OCI-LY7 (cell line): ENCODE results near the gene HTRA2. TPM values are rescaled to one million over a fixed set of nuclear protein-coding genes. Genes with fewer than 3 reads are reported as not detected.
A peak's percentile ranks its signal among the peaks of the same experiment; 100 is the strongest.

Experiments
- BruUV-seq: library from RNA; stranded (reverse); fragments of 400-500 nt; replicated peaks from 2 replicates; lab custom pipeline; 2021; lab: Mats Ljungman, UMichigan
- CTCF ChIA-PET: fragments of 300-600 bp; sonication (Branson Sonifier 250); formaldehyde crosslinking; loops from one replicate; lab custom pipeline; 2022; ENCODE audit warnings: antibody characterized with exemption; ENCODE audit not compliant: unreplicated experiment; lab: Charles Lee
- POLR2A ChIA-PET: fragments of 300-600 bp; sonication (Branson Sonifier 250); formaldehyde crosslinking; loops from one replicate; lab custom pipeline; 2022; ENCODE audit warnings: antibody characterized with exemption; lab: Charles Lee
- DNase-seq: peaks from one replicate; pipeline ENCODE4 v3.0.0-alpha.2; 2015; ENCODE audit warnings: low spot score
- H2AFZ ChIP-seq: fragments of 200-600 bp; sonication (generic), shearing (Covaris generic); 2 replicates; pipeline ENCODE4 v1.6.1; 2014; ENCODE audit warnings: mild to moderate bottlenecking, antibody characterized with exemption, low read length, moderate library complexity
- H3K27ac ChIP-seq: fragments of 200-600 bp; sonication (generic); 2 replicates; pipeline ENCODE4 v1.5.1; 2014; ENCODE audit warnings: mixed run types, low read depth, mild to moderate bottlenecking, moderate library complexity, low read length, inconsistent platforms; ENCODE audit not compliant: poor library complexity, severe bottlenecking
- H3K36me3 ChIP-seq: fragments of 200-600 bp; sonication (generic); 2 replicates; pipeline ENCODE4 v1.6.1; 2014; ENCODE audit warnings: mild to moderate bottlenecking, antibody characterized with exemption, low read length, moderate library complexity, mixed read lengths; ENCODE audit not compliant: insufficient read depth
- H3K4me1 ChIP-seq: fragments of 200-600 bp; sonication (generic); 2 replicates; pipeline ENCODE4 v1.5.1; 2014; ENCODE audit warnings: mild to moderate bottlenecking, low read length; ENCODE audit not compliant: insufficient read depth, poor library complexity, severe bottlenecking
- H3K4me2 ChIP-seq: fragments of 200-600 bp; sonication (generic); 2 replicates; pipeline ENCODE4 v1.6.1; 2014; ENCODE audit warnings: mild to moderate bottlenecking, low read length
- H3K4me3 ChIP-seq: fragments of 200-600 bp; sonication (generic); 2 replicates; pipeline ENCODE4 v1.5.1; 2014; ENCODE audit warnings: mild to moderate bottlenecking, low read depth, low read length; ENCODE audit not compliant: poor library complexity, severe bottlenecking
- H3K79me2 ChIP-seq: fragments of 200-600 bp; sonication (generic); 2 replicates; pipeline ENCODE4 v1.6.1; 2016; ENCODE audit warnings: low read depth, mild to moderate bottlenecking, low read length, moderate library complexity, mixed read lengths; ENCODE audit not compliant: insufficient read depth
- H3K9me2 ChIP-seq: fragments of 200-600 bp; sonication (generic); 2 replicates; pipeline ENCODE4 v1.6.1; 2016; ENCODE audit warnings: mild to moderate bottlenecking, low read length, mixed read lengths; ENCODE audit not compliant: insufficient read depth
- H3K9me3 ChIP-seq: fragments of 200-600 bp; sonication (generic); 2 replicates; pipeline ENCODE4 v1.6.1; 2014; ENCODE audit warnings: mild to moderate bottlenecking, mixed run types, low read length, mixed read lengths
- H4K20me1 ChIP-seq: fragments of 200-600 bp; sonication (generic); 2 replicates; pipeline ENCODE4 v1.6.1; 2014; ENCODE audit warnings: mild to moderate bottlenecking, antibody characterized with exemption, low read length, moderate library complexity, mixed read lengths; ENCODE audit not compliant: insufficient read depth
- EZH2phosphoT487 ChIP-seq: fragments of 200-600 bp; sonication (generic); IDR thresholded peaks from 2 replicates; pipeline ENCODE4 v1.6.1; 2018; ENCODE audit warnings: low read depth, borderline replicate concordance, mild to moderate bottlenecking, mixed run types, antibody characterized with exemption, low read length, moderate library complexity, mixed read lengths
- intact Hi-C: fragments of 100-400 bp; cut with micrococcal nuclease; formaldehyde crosslinking; loops from one replicate; pipeline ENCODE4 v1.10.0; 2022; ENCODE audit not compliant: unreplicated experiment
- total RNA-seq, 2 experiments: library from RNA; depleted of rRNA in 1 of 2; stranded (reverse); fragments of >200 nt in 1 of 2; shearing (Covaris generic) in 1 of 2; gene quantifications; 2 replicates each; pipeline ENCODE4 v1.2.3, GENCODE V29; 2014 to 2022
- TF ChIP-seq, protein P1 (sequence below): fragments of 200-600 bp; sonication (generic); conservative IDR thresholded peaks from 2 replicates; pipeline ENCODE4 v1.5.1; 2014; ENCODE audit warnings: mild to moderate bottlenecking, antibody characterized with exemption, low read length, moderate library complexity, mixed read lengths

HTRA2 gene
- total RNA-seq, 2 experiments from 2014 or later, result 50.7 to 54.8 TPM

DNA sequence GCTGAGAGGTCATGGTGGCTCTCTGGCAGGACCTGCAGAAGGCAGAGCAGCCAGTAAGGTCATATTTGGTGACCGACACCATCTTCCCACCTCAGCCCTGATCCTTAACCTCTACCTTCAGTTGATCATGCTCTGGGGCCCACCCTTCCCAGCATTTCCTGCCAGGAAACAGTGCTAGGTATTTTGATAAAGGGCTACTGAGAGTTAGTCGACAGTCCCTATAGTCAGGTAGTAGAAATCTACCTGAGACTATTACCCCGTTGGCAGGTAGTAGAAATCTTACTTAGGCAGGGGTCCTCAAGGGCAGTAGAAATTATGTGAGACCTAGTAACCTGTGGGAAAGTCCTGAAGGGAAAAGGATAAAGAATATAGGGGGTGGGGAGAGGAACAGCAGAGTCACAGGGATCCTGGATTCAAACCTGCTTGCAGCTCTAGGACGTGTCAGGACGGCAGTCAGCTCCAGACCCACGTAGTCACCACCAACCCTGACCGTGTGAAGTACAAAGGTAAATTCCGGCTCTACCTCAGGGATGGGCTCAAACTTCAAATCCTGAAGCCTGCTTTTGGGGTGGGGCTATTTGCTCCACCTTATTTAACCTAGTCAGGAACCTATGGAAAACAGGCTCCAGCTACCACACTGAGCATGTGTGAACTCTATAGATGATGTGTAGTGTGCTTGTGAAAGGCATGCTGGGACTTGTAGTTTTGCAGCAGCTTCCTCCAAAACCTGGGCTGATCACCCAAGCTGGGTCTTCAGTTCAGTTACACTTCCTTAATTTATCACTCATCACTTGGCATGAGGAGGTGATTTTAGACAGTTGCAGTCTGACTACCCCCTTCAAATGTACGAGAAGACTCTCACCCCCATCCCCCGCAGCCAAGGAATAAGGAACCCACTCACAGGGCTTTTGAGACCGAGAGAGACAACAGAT, 3.8 kb upstream of the HTRA2 start, which contains the start of gene DQX1:
Gene DQX1, minus strand, starts transcription at position 515 of the 932 bp plus-strand sequence. Its CDS starts 502 bp downstream, at position 13.
- Histone ChIP-seq H3K4me2 (0 out of 2 replicates have a peak within 1 kb of the TSS, but pooled peaks have one; percentile 95), H3K79me2 (peaks cover 32% of the 10 kb centered on the region), H3K36me3 (peaks cover 45% of the 10 kb centered on the region), H3K4me3 (no peak within 1 kb of the TSS), H2AFZ (no peak within 1 kb of the TSS), H3K27ac (no peak within 1 kb of the TSS), H3K9me2 (no peaks in the 10 kb centered on the region), H4K20me1 (peaks cover 5% of the 10 kb centered on the region; the same call in 1 of the 2 replicates), H3K4me1 (peaks cover 21% of the 10 kb centered on the region), H3K9me3 (no peaks in the 10 kb centered on the region)
- ChIA-PET CTCF (no interaction called here), POLR2A (interaction anchor here (0.6 to 1.0 kb wide), 2 partner anchors 8 to 15 kb away, joined by 3 read pairs; no protein-coding TSS in a partner anchor)
- intact Hi-C loops, result no loop called here
- no peak for TF ChIP-seq EZH2phosphoT487
- TF ChIP-seq, protein P1, sequence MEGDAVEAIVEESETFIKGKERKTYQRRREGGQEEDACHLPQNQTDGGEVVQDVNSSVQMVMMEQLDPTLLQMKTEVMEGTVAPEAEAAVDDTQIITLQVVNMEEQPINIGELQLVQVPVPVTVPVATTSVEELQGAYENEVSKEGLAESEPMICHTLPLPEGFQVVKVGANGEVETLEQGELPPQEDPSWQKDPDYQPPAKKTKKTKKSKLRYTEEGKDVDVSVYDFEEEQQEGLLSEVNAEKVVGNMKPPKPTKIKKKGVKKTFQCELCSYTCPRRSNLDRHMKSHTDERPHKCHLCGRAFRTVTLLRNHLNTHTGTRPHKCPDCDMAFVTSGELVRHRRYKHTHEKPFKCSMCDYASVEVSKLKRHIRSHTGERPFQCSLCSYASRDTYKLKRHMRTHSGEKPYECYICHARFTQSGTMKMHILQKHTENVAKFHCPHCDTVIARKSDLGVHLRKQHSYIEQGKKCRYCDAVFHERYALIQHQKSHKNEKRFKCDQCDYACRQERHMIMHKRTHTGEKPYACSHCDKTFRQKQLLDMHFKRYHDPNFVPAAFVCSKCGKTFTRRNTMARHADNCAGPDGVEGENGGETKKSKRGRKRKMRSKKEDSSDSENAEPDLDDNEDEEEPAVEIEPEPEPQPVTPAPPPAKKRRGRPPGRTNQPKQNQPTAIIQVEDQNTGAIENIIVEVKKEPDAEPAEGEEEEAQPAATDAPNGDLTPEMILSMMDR, result no peak
- no TSS peak for BruUV-seq
- peak; percentile 63 for DNase-seq

DNA sequence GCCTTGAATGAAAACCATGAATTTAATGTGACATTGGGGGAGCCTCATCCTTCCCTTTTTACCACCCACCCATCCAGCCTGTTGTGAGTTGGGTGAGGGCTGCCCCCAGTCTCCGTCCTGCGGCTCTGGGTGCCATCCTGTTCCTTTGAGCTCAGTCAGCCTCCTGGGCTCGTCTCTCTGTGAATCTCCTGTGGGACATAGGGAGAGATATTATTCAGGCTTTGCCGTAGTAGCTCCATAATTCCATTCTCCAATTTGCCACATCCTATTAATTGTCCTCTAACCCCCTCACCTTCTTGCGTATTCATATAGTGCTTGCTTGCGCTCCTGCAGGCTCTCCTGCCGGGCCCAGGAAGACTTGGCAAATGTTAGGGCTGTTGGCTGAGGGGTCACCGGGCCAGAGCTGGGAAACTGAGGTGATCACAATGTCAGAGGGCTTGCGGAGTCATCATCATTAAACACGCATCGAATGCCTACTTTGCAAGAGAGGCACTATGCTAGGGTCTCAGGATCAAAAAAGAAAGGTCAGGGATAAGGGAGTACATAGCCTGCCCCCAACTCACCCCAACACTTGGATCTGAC, 3.0 kb upstream of the HTRA2 start:
- Histone ChIP-seq H4K20me1 (peaks cover 5% of the 10 kb centered on the region; the same call in 1 of the 2 replicates), H3K9me2 (no peaks in the 10 kb centered on the region), H3K9me3 (no peaks in the 10 kb centered on the region), H3K4me2 (0 out of 2 replicates have a peak overlapping the region, but pooled peaks have one; percentile 95), H3K4me3 (no peak overlapping the region), H3K79me2 (peaks cover 37% of the 10 kb centered on the region), H3K27ac (no peak overlapping the region), H2AFZ (no peak overlapping the region), H3K4me1 (peaks cover 28% of the 10 kb centered on the region), H3K36me3 (peaks cover 53% of the 10 kb centered on the region)
- ChIA-PET POLR2A (interaction anchor here (1.0 kb wide), 1 partner anchor 9 kb away, joined by 3 read pairs; no protein-coding TSS in a partner anchor), CTCF (interaction anchor here (0.5 kb wide), 1 partner anchor 1180 kb away, joined by 3 read pairs; no protein-coding TSS in a partner anchor)
- no peak for DNase-seq
- TF ChIP-seq EZH2phosphoT487, result no peak
- TF ChIP-seq, protein P1, result no peak
- no TSS peak for BruUV-seq
- intact Hi-C loops, result no loop called here
